ENCODE measurements around the gene TRHDE.
"Not testable (repeated sequence)": the region's sequence is repeated elsewhere in the genome, so short reads cannot be mapped to it uniquely, and the experiment has no call there.

Gene TRHDE

GRCh38 chr12:72505227-72505626 lies 233.1 kb downstream of the TRHDE start:
- DNase-seq (ENCODE audit: low read depth in 2 of 3, low spot score in 1 of 3), result no peak

DNA sequence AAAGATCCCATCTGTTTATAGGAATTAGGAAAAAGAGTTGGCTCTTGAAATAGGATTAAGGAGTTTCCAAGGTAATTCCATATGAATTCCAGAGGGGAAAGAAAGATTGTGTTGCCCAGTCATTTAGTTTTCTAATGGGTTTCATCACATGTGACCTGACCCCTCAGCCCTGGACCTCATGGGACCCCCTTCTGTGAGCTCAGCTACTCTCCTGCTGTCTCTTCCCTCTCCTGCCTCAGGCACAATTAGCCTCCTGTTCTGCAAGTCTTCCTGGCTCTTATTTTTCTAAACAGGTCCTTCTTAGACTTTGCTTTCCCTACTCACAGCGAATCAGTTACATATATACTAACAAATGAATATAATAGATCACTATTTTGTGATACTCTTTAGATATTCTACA lies 237.7 kb downstream of the TRHDE start:
- DNase-seq (ENCODE audit: low read depth in 2 of 3, low spot score in 1 of 3), result no peak

DNA sequence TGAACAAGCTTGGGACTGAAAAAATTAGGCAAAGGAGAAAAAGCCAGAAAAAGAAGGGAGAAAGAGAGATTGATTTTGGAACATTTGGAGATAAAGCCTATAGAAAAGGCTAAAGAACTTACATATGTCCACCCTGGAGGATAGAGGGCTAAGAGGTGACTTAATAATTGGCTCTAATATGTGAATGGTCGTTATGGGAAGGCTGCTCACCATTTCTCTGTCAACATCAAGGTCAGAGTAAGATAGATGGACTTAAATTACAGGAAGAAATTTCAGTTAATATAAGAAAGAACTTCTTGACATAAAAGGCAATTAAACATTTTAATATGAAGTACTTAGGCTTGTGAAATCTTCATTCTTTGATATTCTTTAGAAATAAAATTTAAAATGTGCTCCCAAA lies 238.6 kb downstream of the TRHDE start:
- DNase-seq (ENCODE audit: low read depth in 2 of 3, low spot score in 1 of 3), result no peak

DNA sequence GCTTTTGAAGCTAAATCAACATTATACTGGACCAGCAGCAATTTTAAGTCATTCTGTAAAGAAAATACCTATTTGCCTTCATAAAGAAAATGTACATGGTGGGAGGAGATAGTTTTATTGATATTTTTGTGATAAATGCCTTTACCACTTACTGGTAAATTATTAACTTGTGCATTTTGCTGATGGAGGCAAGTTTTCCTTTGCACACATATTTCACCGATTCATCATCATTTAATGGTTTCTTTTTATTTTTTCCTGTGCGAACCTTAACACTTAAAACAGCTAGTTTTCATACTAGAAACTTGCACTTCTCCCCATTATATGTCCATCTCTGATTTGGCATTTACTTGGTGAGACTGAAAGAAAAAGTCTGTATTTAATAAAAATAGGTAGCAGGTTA lies 239.3 kb downstream of the TRHDE start:
- no peak for DNase-seq (ENCODE audit: low read depth in 2 of 3, low spot score in 1 of 3)

GRCh38 chr12:72511906-72512305 lies 239.7 kb downstream of the TRHDE start:
- DNase-seq (ENCODE audit: low read depth in 2 of 3, low spot score in 1 of 3), result no peak

DNA sequence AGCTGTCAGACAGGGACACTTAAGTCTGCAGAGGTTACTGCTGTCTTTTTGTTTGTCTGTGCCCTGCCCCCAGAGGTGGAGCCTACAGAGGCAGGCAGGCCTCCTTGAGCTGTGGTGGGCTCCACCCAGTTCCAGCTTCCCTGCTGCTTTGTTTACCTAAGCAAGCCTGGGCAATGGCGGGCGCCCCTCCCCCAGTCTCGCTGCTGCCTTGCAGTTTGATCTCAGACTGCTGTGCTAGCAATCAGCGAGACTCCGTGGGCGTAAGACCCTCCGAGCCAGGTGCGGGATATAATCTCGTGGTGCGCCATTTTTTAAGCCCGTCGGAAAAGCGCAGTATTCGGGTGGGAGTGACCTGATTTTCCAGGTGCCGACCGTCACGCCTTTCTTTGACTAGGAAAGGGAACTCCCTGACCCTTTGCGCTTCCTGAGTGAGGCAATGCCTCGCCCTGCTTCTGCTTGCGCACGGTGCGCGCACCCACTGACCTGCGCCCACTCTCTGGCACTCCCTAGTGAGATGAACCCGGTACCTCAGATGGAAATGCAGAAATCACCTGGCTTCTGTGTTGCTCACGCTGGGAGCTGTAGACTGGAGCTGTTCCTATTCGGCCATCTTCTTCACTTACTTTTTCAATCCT lies 248.0 kb downstream of the TRHDE start:
- not testable (repeated sequence) for DNase-seq (ENCODE audit: low read depth in 2 of 3, low spot score in 1 of 3)

- DNase-seq (ENCODE audit: low read depth in 2 of 3, low spot score in 1 of 3), result no peak
These were observed 249.2 kb downstream of the TRHDE start for GRCh38 chr12:72521326-72521725.

GRCh38 chr12:72522411-72522810 lies 250.2 kb downstream of the TRHDE start:
- DNase-seq (ENCODE audit: low read depth in 2 of 3, low spot score in 1 of 3), result no peak

- no peak for DNase-seq (ENCODE audit: low read depth in 2 of 3, low spot score in 1 of 3)
These were observed 251.6 kb downstream of the TRHDE start for GRCh38 chr12:72523754-72524153.

- DNase-seq (ENCODE audit: low read depth in 2 of 3, low spot score in 1 of 3), result no peak
These were observed 263.2 kb downstream of the TRHDE start for GRCh38 chr12:72535212-72535990.

DNA sequence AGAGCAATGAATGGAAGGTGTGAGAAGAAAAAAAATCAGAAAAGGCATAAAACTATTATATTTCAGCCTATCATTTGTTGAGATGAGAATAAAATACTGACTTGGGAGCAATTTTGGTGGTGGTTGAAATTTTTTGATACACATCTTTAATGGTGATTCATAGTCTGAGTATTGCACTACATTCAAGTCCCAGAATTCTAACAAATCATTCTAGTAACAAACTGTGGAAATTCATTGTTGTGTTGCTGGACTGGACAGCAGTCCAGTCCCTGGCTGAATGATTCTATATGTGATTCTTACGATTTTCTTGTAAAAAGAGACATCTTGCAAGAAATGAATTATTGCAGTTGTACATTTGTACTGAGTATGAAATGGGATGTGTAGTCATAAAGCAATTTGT lies 268.6 kb downstream of the TRHDE start:
- no peak for DNase-seq (ENCODE audit: low read depth in 2 of 3, low spot score in 1 of 3)

DNA sequence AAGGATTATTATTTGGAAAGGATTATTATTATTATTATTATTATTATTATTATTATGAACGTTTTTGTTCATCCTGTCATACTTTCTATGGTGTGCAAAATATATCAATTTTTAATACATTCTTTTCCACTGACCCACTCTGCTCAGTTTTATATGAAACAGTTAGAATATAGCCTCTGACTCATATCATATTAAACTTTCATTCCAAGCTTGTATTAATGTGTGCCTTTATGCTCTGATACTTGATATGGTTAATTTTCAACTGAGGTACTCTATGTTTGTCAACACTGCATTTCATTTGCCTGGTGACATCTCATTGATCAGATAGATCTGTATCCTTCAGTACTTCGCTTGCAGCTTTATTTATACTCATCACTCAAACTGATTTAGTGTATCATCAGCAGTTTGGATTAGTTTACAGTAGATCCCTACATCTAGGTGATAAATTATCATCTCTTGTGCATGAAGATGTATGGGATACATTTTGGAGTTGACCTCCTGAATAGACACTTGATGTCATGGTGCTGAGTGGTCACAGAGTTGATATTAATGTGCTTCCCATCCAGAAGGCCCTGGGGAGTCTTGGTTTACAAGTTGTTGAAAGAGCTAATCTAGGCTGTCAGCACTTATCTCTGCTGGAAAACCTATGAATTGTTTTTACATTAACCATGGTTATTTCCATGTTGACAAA lies 271.8 kb downstream of the TRHDE start:
- DNase-seq (ENCODE audit: low read depth in 2 of 3, low spot score in 1 of 3), result no peak

DNA sequence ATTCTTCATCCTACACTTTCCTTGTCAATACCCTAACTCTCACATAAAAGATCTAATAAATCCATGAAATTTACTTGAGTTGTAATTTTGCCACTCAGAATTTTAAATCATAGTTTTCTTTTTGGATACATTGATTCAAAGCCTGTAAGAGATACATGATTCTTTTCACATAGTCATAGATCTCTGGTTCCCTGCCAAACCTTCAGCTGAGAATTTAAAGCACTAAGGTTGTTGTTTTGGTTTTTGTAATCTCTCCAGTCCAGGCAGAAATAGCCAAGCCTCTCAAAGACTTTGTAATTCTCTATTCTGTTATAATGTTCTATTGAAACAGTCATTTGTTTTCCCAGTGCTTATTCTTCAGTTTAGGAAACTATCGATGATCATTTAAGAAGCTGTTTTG lies 273.9 kb downstream of the TRHDE start:
- DNase-seq (ENCODE audit: low read depth in 2 of 3, low spot score in 1 of 3), result no peak

GRCh38 chr12:72547573-72547972 lies 275.4 kb downstream of the TRHDE start:
- no peak for DNase-seq (ENCODE audit: low read depth in 2 of 3, low spot score in 1 of 3)

GRCh38 chr12:72549184-72549583 lies 277.0 kb downstream of the TRHDE start:
- DNase-seq (ENCODE audit: low read depth in 2 of 3, low spot score in 1 of 3), result no peak

DNA sequence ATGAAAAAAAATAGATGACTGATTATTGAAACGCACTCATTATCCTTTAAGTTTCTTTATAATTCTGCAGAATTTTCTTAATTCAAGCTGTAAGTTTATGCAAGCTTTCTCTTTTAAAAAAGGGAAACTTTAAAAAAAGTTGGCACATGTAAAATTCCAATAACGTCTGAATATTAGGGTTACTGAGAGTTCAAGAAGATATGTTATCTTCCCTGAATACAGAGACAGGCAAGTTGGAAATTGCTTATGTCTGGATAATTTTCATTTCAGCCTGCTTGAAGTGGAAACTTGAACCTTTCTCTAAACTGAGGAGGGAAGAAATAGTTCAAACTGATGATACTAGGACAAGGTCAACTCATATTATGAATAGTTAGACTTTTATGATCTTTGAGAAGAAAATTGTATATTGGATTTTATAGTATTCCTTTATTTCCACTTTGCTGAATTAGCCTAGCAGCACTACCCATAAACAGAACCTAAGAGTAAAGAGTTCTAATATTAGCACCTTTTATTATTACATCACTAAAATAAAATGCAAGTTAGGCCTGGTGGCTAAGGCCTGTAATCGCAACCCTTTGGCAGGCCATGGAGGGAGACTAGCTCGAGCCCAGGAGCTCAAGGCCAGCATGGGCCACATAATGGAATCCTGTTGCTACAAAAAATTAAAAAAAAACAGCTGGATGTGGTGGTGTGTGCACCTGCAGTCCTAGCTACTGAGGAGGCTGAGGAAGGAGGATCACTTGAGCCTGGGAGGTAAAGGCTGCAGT lies 288.0 kb downstream of the TRHDE start:
- DNase-seq (ENCODE audit: low read depth in 2 of 3, low spot score in 1 of 3), result no peak

DNA sequence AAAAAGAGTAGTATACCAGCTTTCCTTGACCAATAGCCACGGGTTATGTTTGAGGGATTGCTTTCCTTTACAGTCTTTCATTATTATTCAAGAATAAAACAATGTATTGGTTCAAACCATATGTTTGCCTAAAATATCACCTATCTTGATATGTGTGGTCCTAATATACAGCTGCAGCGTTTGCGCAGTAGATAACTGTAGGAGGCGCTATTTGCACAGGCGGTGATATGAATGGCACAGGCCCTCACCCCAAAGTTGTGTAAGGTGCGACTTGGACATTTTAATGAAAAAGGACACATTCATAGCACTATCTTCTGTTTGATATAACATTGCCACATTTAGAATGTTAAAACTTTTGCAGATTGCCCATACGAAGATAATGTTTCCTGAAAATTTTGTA lies 298.4 kb downstream of the TRHDE start:
- DNase-seq (ENCODE audit: low read depth in 2 of 3, low spot score in 1 of 3), result no peak

DNA sequence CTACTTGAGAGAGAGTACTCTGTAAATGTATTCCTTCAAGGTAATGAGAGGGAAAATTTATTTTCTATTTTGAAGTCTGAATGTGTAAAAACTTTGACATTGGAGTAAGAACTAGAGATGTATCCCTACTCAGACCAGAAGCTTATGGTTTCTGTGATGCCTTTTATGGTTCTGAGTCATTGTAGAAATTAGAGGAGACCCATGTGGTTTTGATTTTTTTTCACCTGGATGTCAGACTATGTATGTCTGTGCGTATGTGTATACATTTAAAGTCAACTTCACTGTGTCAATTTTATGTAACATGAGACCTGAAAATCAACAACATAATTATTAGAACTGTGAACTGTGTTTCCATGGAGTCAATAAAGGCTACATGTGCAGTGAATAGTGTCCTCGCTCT lies 302.0 kb downstream of the TRHDE start:
- no peak for DNase-seq (ENCODE audit: low read depth in 2 of 3, low spot score in 1 of 3)

GRCh38 chr12:72578327-72578726 lies 306.2 kb downstream of the TRHDE start:
- DNase-seq (ENCODE audit: low read depth in 2 of 3, low spot score in 1 of 3), result no peak

DNA sequence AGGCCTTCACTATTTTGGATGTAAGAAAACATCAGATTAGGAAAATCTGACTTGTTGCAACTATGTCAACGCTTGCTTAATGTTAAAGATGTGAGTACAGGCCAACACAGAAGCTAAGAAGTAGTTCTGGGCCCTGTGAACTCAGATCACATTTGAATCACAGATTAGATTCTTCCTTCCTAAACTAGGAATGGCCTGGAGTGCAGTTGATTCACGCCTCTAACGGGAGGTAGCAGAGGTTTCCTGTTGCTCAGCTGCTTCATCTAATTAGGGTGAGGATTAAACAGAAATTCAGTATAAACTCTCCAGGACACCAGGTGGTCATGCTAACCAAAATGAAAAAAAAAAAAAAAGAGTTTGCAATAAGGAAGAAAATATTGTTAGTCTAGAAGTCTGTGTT lies 314.3 kb downstream of the TRHDE start:
- DNase-seq (ENCODE audit: low read depth in 2 of 3, low spot score in 1 of 3), result no peak

GRCh38 chr12:72602581-72602980 lies 330.4 kb downstream of the TRHDE start:
- no peak for DNase-seq (ENCODE audit: low read depth in 2 of 3, low spot score in 1 of 3)

DNA sequence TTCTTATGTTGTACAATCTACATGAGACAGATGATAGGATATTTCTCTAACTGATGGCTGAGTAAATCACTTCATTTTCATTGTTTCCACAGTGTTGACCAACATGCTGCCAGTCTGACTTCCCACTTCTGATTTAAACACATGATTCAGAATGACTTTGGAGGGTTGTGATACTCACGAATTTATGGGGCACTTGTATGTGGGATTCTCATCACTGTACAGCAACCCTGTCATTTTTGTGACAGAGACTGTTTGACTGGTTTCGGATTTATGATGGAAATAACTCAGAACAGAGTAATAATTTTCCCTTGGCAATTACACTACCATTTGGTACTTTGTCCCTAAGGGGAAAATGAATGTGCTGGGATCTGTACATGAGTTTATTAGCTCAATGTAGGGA lies 333.8 kb downstream of the TRHDE start:
- no peak for DNase-seq (ENCODE audit: low read depth in 2 of 3, low spot score in 1 of 3)

All from stimulated activated CD4-positive, alpha-beta T cell treated with anti-CD3 and anti-CD28 coated beads, Interleukin-12 subunit alpha, Interleukin-12 subunit beta, amount 100 ng/mL, for 48 hours (primary cell).